GM12878 (cell line): ENCODE data around the gene PITPNC1. TPM values are rescaled to one million over a fixed set of nuclear protein-coding genes. Genes with fewer than 3 reads are reported as not detected.

Experiments
- ATAC-seq: fragments of 200-7000 bp; cut with Tn5 transposase; 3 replicates; pipeline ENCODE4 v1.9.1; 2020; ENCODE audit warnings: mild to moderate bottlenecking, moderate library complexity
- BruUV-seq: library from RNA; stranded (reverse); fragments of 400-500 nt; replicated peaks from 2 replicates; lab custom pipeline; 2021; lab: Mats Ljungman, UMichigan
- CTCF ChIA-PET: fragments of 300-600 bp; sonication (Branson Sonifier 250); formaldehyde crosslinking; extraction: SDS; loops from one replicate; lab custom pipeline; 2021; ENCODE audit warnings: inconsistent platforms; lab: Yijun Ruan, JAX
- POLR2A ChIA-PET: fragments of 350-600 bp; formaldehyde crosslinking; extraction: SDS; loops from one replicate; lab custom pipeline; 2021; ENCODE audit warnings: inconsistent platforms; lab: Charles Lee
- RAD21 ChIA-PET: fragments of 300-600 bp; sonication (Branson Sonifier 250); formaldehyde crosslinking; loops from one replicate; lab custom pipeline; 2023; ENCODE audit warnings: antibody characterized with exemption; ENCODE audit not compliant: unreplicated experiment; lab: Charles Lee
- SMC1A ChIA-PET: fragments of 300-600 bp; sonication (Branson Sonifier 250); formaldehyde crosslinking; loops from one replicate; lab custom pipeline; 2023; ENCODE audit not compliant: unreplicated experiment, uncharacterized antibody; lab: Charles Lee
- DNase-seq: peaks from one replicate; pipeline ENCODE4 v3.0.0-alpha.2; 2011; ENCODE audit warnings: low read depth, low spot score
- FAIRE-seq: peaks from 3 replicates; lab custom pipeline; 2011; peaks lifted over from hg19 to GRCh38; lab: Jason Lieb, UNC
- H2AFZ ChIP-seq: 2 replicates; pipeline ENCODE4 v1.6.0; 2011; ENCODE audit warnings: low read depth, low read length, control low read depth; ENCODE audit not compliant: control insufficient read depth
- H3K27ac ChIP-seq: 2 replicates; pipeline ENCODE4 v1.5.1; 2011; ENCODE audit warnings: control low read depth; ENCODE audit not compliant: control insufficient read depth, insufficient read depth
- H3K27me3 ChIP-seq, 2 experiments: replicated peaks in 1 of 2; 2 replicates each; pipeline versions ENCODE4 v1.6.0 to v1.6.1; 2011; ENCODE audit warnings: low read length in 1 of 2; ENCODE audit not compliant: control insufficient read depth in 2 of 2, insufficient read depth in 2 of 2
- H3K36me3 ChIP-seq, 2 experiments: 2 replicates each; pipeline ENCODE4 v1.5.1; 2011; ENCODE audit warnings: low read length in 1 of 2; ENCODE audit not compliant: control insufficient read depth in 2 of 2, insufficient read depth in 2 of 2
- H3K4me1 ChIP-seq: 2 replicates; pipeline ENCODE4 v1.6.1; 2011; ENCODE audit warnings: mild to moderate bottlenecking, low read length, moderate library complexity, mixed read lengths; ENCODE audit not compliant: control insufficient read depth, insufficient read depth
- H3K4me2 ChIP-seq: 2 replicates; pipeline ENCODE4 v1.6.0; 2011; ENCODE audit warnings: control low read depth; ENCODE audit not compliant: control insufficient read depth, insufficient read depth
- H3K4me3 ChIP-seq: fragments of 200-600 bp; sonication (generic); 2 replicates; pipeline ENCODE4 v1.5.1; 2016
- H3K79me2 ChIP-seq: 2 replicates; pipeline ENCODE4 v1.6.0; 2011; ENCODE audit warnings: low read length; ENCODE audit not compliant: control insufficient read depth, insufficient read depth
- H3K9ac ChIP-seq: 2 replicates; pipeline ENCODE4 v1.8.0; 2011; ENCODE audit warnings: low read length, control low read depth, mixed read lengths; ENCODE audit not compliant: control insufficient read depth, insufficient read depth
- H3K9me3 ChIP-seq: replicated peaks from 3 replicates; pipeline ENCODE4 v1.5.1; 2011; ENCODE audit warnings: mild to moderate bottlenecking, low read length; ENCODE audit not compliant: control insufficient read depth, insufficient read depth
- H4K20me1 ChIP-seq: 2 replicates; pipeline ENCODE4 v1.6.0; 2011; ENCODE audit not compliant: control insufficient read depth, insufficient read depth
- CREB1 ChIP-seq: IDR thresholded peaks from 2 replicates; pipeline ENCODE4 v1.6.1; 2012; ENCODE audit warnings: low read depth, mild to moderate bottlenecking, inconsistent platforms
- EED ChIP-seq: sonication (generic); IDR thresholded peaks from 2 replicates; pipeline ENCODE4 v1.6.1; 2016; ENCODE audit warnings: antibody characterized with exemption, low read depth
- EP300 ChIP-seq, 2 experiments: fragments of 150-350 bp in 1 of 2; IDR thresholded peaks; 2 replicates each; pipeline ENCODE4 v1.6.1; 2011 to 2012; ENCODE audit warnings: low read depth in 2 of 2, low read length in 2 of 2, borderline replicate concordance in 1 of 2, improper control_type of control experiment in 1 of 2, inconsistent platforms in 1 of 2; ENCODE audit not compliant: control insufficient read depth in 1 of 2
- EZH2 ChIP-seq: IDR thresholded peaks from 2 replicates; pipeline ENCODE4 v1.6.1; 2012; ENCODE audit warnings: low read depth, mild to moderate bottlenecking, control low read depth, inconsistent platforms, low read length, borderline replicate concordance; ENCODE audit not compliant: control insufficient read depth
- GABPA ChIP-seq: IDR thresholded peaks from 2 replicates; pipeline ENCODE4 v1.6.1; 2014; ENCODE audit warnings: antibody characterized with exemption, low read depth, mild to moderate bottlenecking, inconsistent platforms
- HCFC1 ChIP-seq: fragments of 150-350 bp; IDR thresholded peaks from 2 replicates; pipeline ENCODE4 v1.6.1; 2014; ENCODE audit warnings: low read length
- IKZF2 ChIP-seq, 2 experiments: fragments of 450-650 bp; IDR thresholded peaks; 2 replicates each; pipeline ENCODE4 v1.6.1; 2017; ENCODE audit warnings: mild to moderate bottlenecking in 2 of 2, moderate library complexity in 2 of 2
- JUND ChIP-seq: IDR thresholded peaks from 2 replicates; pipeline ENCODE4 v1.6.1; 2012; ENCODE audit warnings: low read depth, mild to moderate bottlenecking, low read length, improper control_type of control experiment, moderate library complexity
- MEF2A ChIP-seq: IDR thresholded peaks from 2 replicates; pipeline ENCODE4 v1.6.1; 2011; ENCODE audit warnings: low read depth, mild to moderate bottlenecking, low read length, moderate library complexity; ENCODE audit not compliant: insufficient read depth
- MTA2 ChIP-seq: fragments of 450-650 bp; IDR thresholded peaks from 2 replicates; pipeline ENCODE4 v1.6.1; 2016; ENCODE audit warnings: low read depth, mild to moderate bottlenecking, moderate library complexity
- MTA3 ChIP-seq: IDR thresholded peaks from 2 replicates; pipeline ENCODE4 v1.6.1; 2012; ENCODE audit warnings: low read length, inconsistent platforms, borderline replicate concordance
- NR2C2 ChIP-seq: IDR thresholded peaks from 2 replicates; pipeline ENCODE4 v1.6.1; 2011; ENCODE audit warnings: borderline replicate concordance, low read depth; ENCODE audit not compliant: control insufficient read depth, insufficient read length
- NR2F1 ChIP-seq: fragments of 450-650 bp; conservative IDR thresholded peaks from 2 replicates; pipeline ENCODE4 v1.6.1; 2017; ENCODE audit warnings: mild to moderate bottlenecking
- POU2F2 ChIP-seq: IDR thresholded peaks from 3 replicates; pipeline ENCODE4 v1.6.1; 2011; ENCODE audit warnings: low read depth, mild to moderate bottlenecking, low read length, borderline replicate concordance
- SMAD5 ChIP-seq: IDR thresholded peaks from 2 replicates; pipeline ENCODE4 v1.6.1; 2016; ENCODE audit warnings: antibody characterized with exemption, low read depth
- SMARCA5 ChIP-seq: fragments of 450-650 bp; IDR thresholded peaks from 2 replicates; pipeline ENCODE4 v1.6.1; 2017; ENCODE audit warnings: mild to moderate bottlenecking
- SPI1 ChIP-seq: IDR thresholded peaks from 2 replicates; pipeline ENCODE4 v1.6.1; 2011; ENCODE audit warnings: low read depth, mild to moderate bottlenecking, low read length, moderate library complexity, borderline replicate concordance; ENCODE audit not compliant: insufficient read depth
- SREBF1 ChIP-seq: IDR thresholded peaks from 2 replicates; pipeline ENCODE4 v1.6.1; 2012; ENCODE audit warnings: mild to moderate bottlenecking, low read length
- STAT1 ChIP-seq: fragments of 450-650 bp; conservative IDR thresholded peaks from 2 replicates; pipeline ENCODE4 v1.6.1; 2014; ENCODE audit warnings: antibody characterized with exemption, mild to moderate bottlenecking
- WRNIP1 ChIP-seq: IDR thresholded peaks from 2 replicates; pipeline ENCODE4 v1.6.1; 2011; ENCODE audit warnings: low read depth, low read length, improper control_type of control experiment, borderline replicate concordance
- ZNF384 ChIP-seq: IDR thresholded peaks from 2 replicates; pipeline ENCODE4 v1.6.1; 2012; ENCODE audit warnings: low read depth, mild to moderate bottlenecking, low read length, improper control_type of control experiment, borderline replicate concordance
- WGBS: methylation state at CpG from one replicate; pipeline ENCODE4 v1.1.6; 2016; ENCODE audit warnings: low lambda C conversion rate; ENCODE audit not compliant: insufficient replicate concordance, insufficient coverage; ENCODE audit errors: missing lambda C conversion rate; 5-methylcytosine and 5-hydroxymethylcytosine counted together
- in situ Hi-C: fragments of 300-500 bp; cut with MboI; formaldehyde crosslinking; loops from 9 replicates; pipeline ENCODE4 v1.14.3; 2018; ENCODE audit warnings: mixed read lengths
- intact Hi-C: fragments of 100-400 bp; cut with micrococcal nuclease; formaldehyde crosslinking; loops from one replicate; pipeline ENCODE4 v1.14.2; 2022; ENCODE audit not compliant: unreplicated experiment
- polyA plus RNA-seq, 11 experiments: library from polyadenylated mRNA; depleted of rRNA in 4 of 11; unstranded in 6 of 11; stranded (reverse) in 5 of 11; fragments of >200 nt; fragmentation: Nextera tagmentation in 4 of 11; fragmentation: Illumina TruSeq in 1 of 11; extraction: Ambion mirVana in 4 of 11; extraction: Trizol in 1 of 11; gene quantifications; 1 replicate in 1 of 11; 2 replicates in 10 of 11; pipeline versions ENCODE4 v1.2.1 to v1.2.3, GENCODE V29; 2011 to 2016; ENCODE audit warnings: inconsistent platforms in 2 of 11, missing spikeins in 2 of 11, low read depth in 1 of 11
- total RNA-seq, 4 experiments: library from RNA; depleted of rRNA in 3 of 4; stranded (reverse); fragments of >200 nt in 3 of 4; fragmentation: Illumina TruSeq in 1 of 4; extraction: Trizol in 1 of 4; gene quantifications; 2 replicates each; pipeline versions ENCODE4 v1.2.1 to v1.2.3, GENCODE V29; 2013 to 2021
- TF ChIP-seq, protein P1 (sequence below): fragments of 450-650 bp; IDR thresholded peaks from 2 replicates; pipeline ENCODE4 v1.6.1; 2016; ENCODE audit warnings: mild to moderate bottlenecking
- TF ChIP-seq, protein P2 (sequence below): fragments of 450-650 bp; conservative IDR thresholded peaks from 2 replicates; pipeline ENCODE4 v1.6.1; 2017; ENCODE audit warnings: mild to moderate bottlenecking, moderate library complexity

Gene PITPNC1
- total and polyA plus RNA-seq, 10 of the 15 experiments (the other 5 are each of a cell fraction or from before 2014, with no cell fraction given): 12.2 to 62.4 (median 47.3) TPM

DNA sequence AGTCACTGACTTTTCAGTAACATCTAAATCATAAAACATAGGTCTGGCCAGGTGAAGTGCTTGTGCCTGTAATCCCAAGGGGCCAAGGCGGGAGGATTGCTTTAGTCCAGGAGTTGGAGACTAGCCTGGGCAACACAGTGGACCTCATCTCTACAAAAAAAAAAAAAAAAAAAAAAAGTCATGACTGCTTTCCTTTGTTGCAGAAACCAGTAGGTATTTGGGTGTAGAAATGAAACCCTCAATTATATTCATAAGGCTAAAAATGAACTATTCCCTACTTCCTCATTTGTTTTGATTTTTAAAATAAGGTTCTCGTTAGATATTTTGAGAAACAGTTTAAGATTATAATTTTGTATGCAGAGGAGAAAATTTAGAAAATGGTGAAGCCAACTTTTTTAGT lies 26.0 kb downstream of the PITPNC1 start:
- Histone ChIP-seq H4K20me1 (no peaks in the 10 kb centered on the region), H3K27ac (0 out of 2 replicates have a peak overlapping the region, but pooled peaks have one; percentile 17), H3K27me3 (no peaks in the 10 kb centered on the region), H3K4me3 (0 out of 2 replicates have a peak overlapping the region, but pooled peaks have one; percentile 5), H2AFZ (no peak overlapping the region), H3K36me3 (no peaks in the 10 kb centered on the region), H3K4me1 (peaks cover 18% of the 10 kb centered on the region), H3K4me2 (peak overlapping the region; percentile 45), H3K9ac (no peak overlapping the region), H3K9me3 (no peaks in the 10 kb centered on the region), H3K79me2 (peaks cover 33% of the 10 kb centered on the region)
- DNase-seq (no peak), ATAC-seq (peak; percentile 64), FAIRE-seq (no peak)
- CTCF ChIA-PET: no interaction called here
- in situ Hi-C loops: no loop called here
- RAD21 ChIA-PET: no interaction called here
- POLR2A ChIA-PET: no interaction called here
- SMC1A ChIA-PET: no interaction called here
- no TSS peak for BruUV-seq
- WGBS: 33% methylated on average over 2 of the region's 2 CpGs
- intact Hi-C loops: no loop called here
- no peak for TF ChIP-seq IKZF2 (IDR thresholded peaks at IDR 0.05)
- no peak for TF ChIP-seq POU2F2
- TF ChIP-seq SPI1: peak; percentile 44; the same call in 1 of the 2 replicates
- TF ChIP-seq, protein P1, sequence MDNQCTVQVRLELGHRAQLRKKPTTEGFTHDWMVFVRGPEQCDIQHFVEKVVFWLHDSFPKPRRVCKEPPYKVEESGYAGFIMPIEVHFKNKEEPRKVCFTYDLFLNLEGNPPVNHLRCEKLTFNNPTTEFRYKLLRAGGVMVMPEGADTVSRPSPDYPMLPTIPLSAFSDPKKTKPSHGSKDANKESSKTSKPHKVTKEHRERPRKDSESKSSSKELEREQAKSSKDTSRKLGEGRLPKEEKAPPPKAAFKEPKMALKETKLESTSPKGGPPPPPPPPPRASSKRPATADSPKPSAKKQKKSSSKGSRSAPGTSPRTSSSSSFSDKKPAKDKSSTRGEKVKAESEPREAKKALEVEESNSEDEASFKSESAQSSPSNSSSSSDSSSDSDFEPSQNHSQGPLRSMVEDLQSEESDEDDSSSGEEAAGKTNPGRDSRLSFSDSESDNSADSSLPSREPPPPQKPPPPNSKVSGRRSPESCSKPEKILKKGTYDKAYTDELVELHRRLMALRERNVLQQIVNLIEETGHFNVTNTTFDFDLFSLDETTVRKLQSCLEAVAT: no peak
- no peak for TF ChIP-seq EZH2
- TF ChIP-seq MTA3: no peak
- TF ChIP-seq GABPA: no peak
- peak; percentile 86 for TF ChIP-seq ZNF384
- TF ChIP-seq, protein P2, sequence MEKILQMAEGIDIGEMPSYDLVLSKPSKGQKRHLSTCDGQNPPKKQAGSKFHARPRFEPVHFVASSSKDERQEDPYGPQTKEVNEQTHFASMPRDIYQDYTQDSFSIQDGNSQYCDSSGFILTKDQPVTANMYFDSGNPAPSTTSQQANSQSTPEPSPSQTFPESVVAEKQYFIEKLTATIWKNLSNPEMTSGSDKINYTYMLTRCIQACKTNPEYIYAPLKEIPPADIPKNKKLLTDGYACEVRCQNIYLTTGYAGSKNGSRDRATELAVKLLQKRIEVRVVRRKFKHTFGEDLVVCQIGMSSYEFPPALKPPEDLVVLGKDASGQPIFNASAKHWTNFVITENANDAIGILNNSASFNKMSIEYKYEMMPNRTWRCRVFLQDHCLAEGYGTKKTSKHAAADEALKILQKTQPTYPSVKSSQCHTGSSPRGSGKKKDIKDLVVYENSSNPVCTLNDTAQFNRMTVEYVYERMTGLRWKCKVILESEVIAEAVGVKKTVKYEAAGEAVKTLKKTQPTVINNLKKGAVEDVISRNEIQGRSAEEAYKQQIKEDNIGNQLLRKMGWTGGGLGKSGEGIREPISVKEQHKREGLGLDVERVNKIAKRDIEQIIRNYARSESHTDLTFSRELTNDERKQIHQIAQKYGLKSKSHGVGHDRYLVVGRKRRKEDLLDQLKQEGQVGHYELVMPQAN: no peak
- no peak for TF ChIP-seq CREB1
- no peak for TF ChIP-seq SMARCA5
- TF ChIP-seq EED: no peak
- no peak for TF ChIP-seq JUND
- no peak for TF ChIP-seq SREBF1
- no peak for TF ChIP-seq STAT1
- no peak for TF ChIP-seq NR2C2
- no peak for TF ChIP-seq MTA2
- 0 out of 2 replicates have a peak, but pooled peaks have one; percentile 40 for TF ChIP-seq MEF2A
- TF ChIP-seq SMAD5: no peak
- no peak for TF ChIP-seq HCFC1
- 0 out of 4 replicates have a peak, but pooled peaks of 1 of the 2 experiments have one; percentile 13 for TF ChIP-seq EP300 (IDR thresholded peaks at IDR 0.05; ENCODE audit: borderline replicate concordance in 1 of 2, control insufficient read depth in 1 of 2, low read depth in 2 of 2, low read length in 2 of 2)
- TF ChIP-seq WRNIP1: no peak
- TF ChIP-seq NR2F1: no peak
